ENCODE results near the gene SHROOM3.

DNA sequence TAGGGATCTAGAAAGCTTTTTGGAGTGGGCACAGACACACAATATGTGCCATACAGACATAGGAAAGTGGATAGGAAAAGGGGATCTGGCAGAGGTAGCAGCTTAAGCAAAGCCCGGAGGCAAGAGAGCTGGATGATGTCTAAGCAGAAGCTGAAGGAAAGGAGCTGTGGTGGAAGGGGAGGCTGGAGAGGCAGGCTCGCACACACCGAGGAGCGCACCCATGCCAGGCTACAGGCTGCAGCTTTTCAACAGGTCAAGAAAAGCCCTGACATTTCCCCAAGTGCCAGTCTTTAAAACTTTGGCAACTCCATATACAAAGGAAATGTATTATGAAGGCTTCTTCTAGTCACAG, 395.6 kb downstream of the SHROOM3 start:
- TF ChIP-seq L3MBTL2 (conservative IDR thresholded peaks at IDR 0.05) (no peak), BHLHE40 (IDR thresholded peaks at IDR 0.05; ENCODE audit: borderline replicate concordance) (no peak), FOXM1 (IDR thresholded peaks at IDR 0.05; ENCODE audit: borderline replicate concordance) (no peak), TARDBP (IDR thresholded peaks at IDR 0.05) (no peak), SUZ12 (IDR thresholded peaks at IDR 0.05) (no peak), SP1 (IDR thresholded peaks at IDR 0.05) (no peak), ZNF384 (IDR thresholded peaks at IDR 0.05) (no peak)
